NCI-H446 treated with DMSO at 0.1 percent for 48 hours (cell line): Measurements from ENCODE around the gene DCBLD1.
"Not testable (repeated sequence)": the region's sequence is repeated elsewhere in the genome, so short reads cannot be mapped to it uniquely, and the experiment has no call there.

Source experiments
- DNase-seq: peaks from one replicate; lab custom pipeline; 2025; lab: John Stamatoyannopoulos, UW

Gene DCBLD1

DNA sequence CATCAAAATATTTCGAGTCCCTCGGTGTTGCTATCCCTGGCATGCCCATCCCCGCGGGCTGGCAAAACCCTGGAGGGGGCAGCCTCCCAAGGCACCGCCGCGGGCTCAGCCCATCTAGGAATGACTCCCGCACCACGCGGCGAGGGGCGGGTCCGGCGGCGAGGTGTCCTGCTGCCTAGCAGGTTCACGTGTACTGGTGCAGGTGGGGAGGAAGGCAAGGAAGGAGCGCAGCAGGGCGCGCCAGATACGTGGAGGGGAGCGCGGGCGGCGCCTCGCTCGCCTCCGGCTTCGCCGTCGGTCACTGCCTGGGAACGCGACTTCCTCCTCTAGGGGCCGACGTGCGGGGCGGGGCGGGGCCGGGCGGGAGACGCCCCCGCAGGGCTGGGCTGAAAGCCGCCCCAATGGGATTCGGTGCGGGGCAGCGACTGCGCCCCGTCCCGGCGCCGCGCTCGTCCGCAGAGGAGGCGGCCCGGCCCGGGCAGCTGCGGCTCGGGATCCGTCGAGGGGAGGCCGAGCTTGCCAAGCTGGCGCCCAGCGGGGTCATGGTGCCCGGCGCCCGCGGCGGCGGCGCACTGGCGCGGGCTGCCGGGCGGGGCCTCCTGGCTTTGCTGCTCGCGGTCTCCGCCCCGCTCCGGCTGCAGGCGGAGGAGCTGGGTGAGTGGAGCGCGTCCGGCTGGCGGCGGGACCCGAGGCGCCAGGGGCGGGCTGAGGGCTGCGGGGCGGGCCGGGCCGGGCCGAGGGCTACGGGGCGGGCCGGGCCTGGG, at the start of gene DCBLD1:
Gene DCBLD1, plus strand, starts transcription at position 435 of the 764 bp plus-strand sequence. Its CDS starts 108 bp downstream, at position 543.
- peak; percentile 37 for DNase-seq

DNA sequence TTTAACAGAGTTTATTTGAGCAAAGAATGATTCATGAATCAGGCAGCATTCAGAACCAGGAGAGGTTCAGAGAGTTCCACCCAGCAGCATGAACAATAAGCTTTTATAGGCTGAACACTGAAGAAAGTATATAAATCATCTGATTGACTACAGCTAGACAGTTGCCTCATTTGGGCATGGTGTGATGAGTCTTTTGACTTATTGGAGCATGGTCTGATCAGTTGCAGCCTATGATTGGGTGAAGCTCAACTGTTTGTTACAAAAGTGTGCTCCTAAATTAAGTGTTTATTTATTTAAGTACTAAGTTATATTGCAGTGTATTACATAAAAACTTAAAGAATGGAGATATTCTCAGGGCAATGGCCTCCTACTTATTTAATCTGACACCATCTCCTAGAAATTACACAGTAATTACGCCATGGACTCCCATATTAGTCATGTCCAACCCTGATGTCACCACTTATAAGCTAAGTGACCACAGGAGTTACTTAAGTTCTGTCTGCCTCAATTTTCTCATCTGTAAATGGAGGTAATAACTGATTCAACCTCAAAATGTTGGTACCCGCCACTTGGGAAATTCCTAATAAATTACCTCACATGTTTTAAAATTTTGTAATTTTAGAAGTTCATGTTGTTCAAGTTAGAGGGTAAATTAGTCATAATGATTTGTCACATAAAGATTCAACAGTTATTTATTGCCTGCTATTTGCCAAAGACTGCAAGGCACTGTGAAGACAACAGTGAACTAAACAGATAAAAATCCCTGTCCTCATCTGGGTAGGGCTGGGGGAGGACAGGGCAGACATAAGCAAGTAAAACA, 41.6 kb upstream of the DCBLD1 start:
- no peak for DNase-seq

DNA sequence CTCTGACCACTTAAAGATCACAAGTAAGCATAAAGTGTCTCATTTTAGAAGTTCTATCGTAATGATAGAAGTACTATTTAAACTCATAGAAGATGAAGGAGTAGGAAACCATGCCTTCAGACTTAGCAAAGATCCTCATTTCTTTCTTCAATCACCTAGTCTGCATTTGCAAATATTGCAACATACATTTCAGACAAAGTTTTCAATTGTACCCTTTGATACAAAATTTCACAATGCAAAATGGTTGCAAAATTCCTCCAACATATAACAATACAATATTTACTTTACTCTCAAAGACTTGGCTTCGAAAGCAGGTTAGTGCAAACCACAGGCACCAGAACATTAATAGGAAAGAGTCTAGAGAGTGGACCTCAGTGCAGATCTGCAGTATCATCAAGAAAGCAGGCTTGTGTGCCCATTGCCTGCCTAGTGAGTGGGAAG, 40.6 kb upstream of the DCBLD1 start:
- DNase-seq = no peak

DNA sequence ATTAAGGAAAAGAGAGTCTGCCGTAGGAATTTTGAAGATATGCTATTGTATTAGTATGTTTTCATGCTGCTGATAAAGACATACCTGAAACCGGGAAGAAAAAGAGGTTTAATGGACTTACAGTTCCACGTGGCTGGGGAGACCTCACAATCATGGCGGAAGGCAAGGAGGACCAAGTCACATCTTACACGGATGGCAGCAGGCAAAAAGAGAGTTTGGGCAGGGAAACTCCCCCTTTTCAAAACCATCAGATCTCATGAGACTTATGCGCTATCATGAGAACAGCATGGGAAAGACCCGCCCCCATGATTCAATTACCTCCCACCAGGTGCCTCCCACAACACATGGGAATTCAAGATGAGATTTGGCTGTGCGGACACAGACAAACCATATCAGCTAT, 40.2 kb upstream of the DCBLD1 start:
- DNase-seq = not testable (repeated sequence)

DNA sequence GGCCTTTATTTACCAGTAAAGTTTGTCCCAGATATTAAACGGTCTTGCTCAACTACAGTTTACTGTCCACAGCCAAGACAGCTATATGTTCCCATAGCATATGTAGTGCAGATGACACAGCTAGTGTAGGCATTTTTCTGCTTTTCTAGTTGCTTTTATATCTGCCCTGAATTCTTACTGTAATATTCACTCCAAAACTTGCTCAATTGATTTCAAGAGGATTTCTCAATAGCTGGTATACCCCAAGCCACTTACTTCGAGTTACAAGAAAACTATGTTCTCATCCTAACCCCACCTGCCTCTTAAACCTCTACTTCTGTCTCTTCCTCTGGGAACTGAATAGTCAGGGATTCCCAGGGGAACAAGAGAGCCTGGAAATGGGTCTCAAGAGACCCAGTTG, 37.9 kb upstream of the DCBLD1 start:
- DNase-seq = no peak

DNA sequence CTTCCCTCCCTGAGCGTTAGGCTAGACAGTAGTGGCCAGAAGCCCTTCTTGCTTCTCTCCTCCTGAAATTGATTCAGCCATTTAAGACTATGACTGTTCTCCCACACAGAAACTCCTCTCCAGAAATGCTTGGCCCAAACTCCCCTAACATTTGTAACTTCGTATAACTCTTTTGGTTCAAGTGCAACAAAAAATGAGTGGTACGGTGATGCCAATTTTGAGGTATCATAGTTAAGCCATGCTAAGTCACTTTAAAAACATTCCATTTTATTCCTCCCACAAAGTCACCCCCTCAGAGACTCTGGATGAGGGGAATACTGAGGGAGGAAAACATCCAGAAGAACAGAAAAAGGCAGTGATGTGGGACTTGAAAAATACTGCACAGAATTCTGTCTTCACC, 35.6 kb upstream of the DCBLD1 start:
- DNase-seq = no peak

DNA sequence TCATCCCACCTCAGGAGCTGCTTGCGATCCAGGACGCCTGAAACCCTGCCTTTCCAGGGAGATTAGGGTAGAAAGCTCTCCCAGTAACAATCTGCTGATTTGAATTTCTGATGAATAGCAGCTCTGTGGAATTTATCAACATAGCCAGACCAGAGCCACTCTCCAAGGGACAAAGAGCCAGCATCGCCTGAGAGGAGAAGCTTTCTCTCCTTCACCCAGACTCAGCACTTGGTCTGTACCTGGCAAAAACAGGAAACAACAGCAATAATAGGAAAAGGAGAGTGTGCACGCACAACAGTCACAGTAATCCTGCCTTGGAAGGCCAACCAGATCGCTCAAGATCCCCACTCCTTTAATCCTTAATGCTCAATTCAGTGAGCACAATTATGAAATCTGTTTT, 34.5 kb upstream of the DCBLD1 start:
- DNase-seq = no peak

DNA sequence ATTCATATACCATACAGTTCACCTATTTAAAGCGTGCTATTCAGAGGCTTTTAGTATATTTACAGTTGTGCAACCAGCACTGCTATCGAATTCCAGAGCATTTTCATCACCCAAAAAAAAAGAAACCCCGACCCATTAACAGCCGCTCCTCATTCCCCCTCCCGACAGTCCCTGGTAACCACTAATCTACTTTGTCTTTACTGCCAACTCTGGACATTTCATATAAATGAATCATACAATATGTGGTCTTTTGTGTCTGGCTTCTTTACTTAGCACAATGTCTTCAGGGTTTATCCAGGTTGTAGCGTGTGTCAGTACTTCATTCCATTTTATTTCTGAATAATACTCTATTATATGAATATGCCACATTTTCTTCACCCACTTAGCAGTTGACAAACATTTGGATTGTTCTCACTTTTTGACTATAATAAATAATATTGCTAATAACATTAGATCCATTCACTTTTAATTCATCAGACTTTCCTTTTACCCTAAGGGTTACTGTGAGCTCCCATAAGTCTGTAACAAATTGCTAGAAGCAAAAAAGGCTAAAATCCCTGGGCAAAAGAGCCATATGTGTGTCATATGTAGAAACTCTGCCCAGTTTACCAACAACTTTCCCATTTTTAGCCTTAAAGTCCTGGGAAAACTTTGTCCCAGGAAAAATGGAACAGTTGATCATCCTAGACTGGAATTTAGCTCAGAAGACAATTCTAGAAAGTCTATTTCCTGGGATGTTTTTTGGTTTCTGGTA, 33.6 kb upstream of the DCBLD1 start:
- DNase-seq = no peak

DNA sequence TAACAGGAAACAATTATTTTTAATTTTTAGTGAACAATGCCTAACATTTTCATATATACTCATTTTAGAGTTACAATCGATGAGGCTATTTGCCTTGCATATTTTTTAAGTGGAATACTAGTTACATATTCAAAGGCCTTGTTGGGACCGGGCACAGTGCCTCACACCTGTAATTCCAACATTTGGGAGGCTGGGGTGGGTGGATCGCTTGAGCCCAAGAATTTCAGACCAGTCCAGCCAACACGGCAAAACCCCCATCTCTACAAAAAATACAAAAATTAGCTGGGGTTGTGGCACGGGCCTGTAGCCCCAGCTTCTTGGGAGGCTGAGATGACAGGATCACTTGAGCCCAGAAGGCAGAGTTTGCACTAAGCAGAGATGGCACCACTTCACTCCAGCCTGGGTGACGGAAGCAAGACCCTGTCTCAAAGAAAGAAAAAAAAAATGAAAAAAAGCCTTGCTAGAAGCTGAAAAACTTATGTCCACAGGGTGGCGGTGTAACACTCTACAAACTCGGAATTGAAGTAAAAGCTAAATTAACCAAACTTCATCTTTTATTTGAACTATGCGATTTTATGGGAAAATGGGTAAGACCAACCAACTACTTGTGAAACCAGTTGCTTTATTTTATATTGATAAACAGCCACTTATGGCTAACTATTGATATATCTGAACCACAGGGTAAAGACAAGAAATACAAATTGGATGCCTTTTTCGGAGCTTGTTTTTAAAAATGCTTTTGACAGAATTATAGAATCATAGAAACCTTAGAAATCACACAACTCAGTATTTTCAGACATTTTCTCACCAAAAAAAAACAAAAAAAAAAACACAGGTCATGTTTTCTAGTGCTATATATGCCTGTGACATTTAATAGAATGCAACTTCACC, 32.7 kb upstream of the DCBLD1 start:
- peak; percentile 37 for DNase-seq

DNA sequence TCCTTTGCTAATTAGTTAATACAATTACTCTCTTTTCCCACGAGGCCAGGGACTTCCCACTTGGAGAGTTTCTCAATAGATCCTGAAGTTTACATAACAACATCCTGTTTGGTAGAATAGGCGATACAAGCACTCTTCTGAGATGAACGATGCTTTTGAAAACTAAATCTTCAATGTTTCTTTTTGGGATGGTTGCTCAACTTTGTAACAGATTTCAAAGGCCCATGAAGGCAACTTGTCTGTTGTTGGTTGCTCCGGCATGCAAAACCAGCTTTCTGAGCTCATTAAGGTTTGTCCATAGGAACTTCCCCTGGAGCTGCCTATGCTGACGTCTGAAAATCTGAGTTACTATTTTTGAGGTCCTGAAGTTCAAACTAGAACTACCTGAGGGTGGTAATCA, 30.8 kb upstream of the DCBLD1 start:
- DNase-seq = no peak

DNA sequence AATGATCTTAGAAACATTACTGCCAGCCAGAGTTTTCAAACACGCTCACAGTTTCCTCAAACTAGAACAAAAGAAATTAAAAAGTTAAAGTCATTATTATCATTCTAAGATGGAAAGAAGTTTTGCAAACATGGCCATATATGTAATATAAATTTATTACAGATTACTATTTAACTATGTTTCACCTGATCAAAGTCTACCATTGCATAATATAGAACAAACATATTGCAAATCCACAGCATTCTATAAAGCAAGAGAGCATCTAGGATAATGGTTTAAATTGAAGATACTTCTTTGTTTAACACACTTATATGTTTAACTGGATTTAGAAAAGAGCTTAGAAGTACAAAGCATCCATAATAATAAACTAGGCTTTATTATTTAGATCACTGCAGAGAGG, 26.2 kb upstream of the DCBLD1 start:
- no peak for DNase-seq

DNA sequence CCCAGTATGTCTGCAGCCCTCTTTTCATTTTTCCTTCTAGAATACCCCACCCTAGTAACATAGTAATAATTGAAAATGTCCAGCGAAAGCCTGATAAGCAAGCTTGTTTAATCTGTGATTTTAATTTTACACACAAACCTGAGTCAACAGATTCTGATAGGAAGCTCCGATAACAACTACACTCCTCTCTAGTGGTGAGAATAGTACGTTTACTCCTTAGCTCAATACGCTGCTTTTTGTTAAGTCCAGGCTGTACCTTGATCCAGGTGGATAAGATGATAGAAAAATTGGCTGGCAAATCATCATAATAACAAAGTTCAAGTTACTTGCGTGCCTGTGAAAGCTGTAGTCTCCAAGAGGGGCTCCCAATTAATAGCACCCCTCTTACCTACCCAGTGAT, 25.5 kb upstream of the DCBLD1 start:
- DNase-seq = no peak

DNA sequence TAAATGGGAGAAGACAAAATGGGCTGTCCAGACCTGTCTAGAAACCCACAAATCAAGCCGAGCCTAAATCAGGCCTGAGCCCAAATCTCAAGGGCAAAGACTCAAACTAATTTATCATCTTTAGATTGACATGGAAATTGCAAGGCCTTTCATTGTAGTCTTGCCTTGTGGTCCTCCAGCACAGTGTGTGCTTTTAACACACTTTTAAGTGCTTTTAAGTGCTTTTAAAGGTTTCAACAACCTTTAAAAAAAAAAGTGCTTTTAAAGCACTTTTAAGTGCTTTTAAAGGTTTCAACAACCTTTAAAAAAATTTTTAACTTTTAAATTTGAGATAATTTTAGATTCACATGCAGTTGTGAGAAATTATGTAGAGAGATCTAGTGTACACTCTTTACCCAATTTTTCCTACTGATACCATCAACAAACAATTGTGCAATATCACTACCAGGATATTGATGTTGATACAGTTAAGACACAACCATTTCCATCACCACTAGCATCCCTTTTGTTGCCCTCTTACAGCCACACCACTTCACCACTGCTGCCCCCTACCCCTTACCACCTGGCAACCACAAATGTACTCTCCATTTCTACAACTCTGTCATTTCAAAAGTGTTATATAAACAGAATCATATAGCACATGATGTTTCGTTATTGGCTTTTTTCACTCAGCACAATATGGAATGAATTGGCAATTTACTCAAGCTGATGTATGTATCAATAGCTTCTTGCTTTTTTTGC, 23.1 kb upstream of the DCBLD1 start:
- DNase-seq = no peak

DNA sequence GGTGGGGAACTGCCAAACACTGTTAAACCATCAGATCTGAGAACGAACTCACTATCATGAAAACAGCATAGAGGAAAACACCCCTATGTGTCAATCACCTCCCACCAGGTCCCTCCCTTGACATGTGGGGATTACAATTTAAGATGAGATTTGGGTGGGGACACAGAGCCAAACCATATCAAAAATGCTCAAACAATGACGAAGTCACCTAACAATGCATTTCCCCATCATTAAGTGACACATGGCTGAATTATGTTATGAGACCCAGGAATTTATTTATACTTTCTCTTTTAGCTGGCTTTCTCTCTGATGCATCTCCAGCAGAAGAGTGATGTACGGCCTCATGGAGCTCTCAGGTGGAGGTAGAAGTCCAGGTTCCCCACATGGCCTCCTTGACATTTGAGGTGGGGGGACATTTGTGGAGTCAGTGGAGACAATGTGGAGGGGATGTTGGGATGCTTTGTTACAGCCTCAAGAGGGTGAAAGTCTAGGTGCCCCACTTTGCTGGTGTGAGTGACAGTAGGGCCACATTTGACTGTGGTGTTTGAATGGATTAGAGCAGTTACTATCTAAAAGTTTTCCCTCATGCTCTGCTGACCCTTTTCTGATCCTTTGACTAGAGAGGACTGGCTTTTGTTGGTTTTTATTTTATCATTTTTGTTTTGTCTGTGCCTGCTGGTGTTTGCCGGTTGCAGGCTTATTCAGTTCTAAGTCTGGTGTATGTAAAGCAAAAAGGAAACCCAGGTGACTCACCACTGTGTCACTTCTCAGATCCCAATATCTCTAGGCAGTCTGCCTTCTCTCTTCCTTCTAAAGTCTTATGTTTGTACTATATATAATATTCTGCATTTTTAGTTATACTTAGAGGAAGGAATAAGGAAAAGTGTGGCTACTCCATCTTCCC, 18.5 kb upstream of the DCBLD1 start:
- no peak for DNase-seq

DNA sequence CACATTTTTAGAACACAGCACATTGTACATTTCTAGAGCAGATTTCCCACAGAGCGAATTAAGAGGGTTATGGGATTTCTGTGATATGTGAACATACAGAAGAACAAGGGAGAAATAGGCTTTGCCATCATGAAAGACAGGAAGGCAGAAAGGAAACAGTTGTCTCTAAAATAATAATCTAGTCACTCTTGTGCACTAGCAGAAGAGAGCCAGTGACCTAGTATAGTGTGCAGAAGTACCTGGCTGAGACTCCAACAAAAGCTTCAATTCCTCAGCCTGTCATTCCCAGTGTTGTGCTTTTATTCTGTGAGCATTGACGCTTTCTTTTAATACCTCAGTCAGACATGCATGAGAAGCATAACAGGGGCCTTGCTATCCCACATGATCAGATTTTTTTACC, 17.8 kb upstream of the DCBLD1 start:
- DNase-seq = no peak

DNA sequence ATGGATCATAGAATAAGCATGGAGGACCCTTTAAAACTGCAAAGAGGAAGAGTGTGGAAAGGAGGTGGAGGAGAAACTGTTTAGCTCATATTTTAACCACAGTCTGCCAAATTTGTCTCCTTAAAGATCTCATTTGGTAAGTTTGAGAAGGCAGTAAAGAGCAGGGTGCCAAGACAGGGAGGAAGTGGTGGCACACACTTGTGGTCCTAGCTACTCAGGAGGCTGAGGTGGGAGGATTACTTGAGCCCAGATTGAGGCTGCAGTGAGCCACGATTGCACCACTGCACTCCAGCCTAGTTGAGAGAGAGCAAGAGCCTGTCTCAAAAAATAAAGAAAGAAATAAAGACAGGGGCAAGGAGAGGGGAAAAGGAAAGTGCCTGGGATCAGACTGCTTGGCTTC, 16.8 kb upstream of the DCBLD1 start:
- no peak for DNase-seq

DNA sequence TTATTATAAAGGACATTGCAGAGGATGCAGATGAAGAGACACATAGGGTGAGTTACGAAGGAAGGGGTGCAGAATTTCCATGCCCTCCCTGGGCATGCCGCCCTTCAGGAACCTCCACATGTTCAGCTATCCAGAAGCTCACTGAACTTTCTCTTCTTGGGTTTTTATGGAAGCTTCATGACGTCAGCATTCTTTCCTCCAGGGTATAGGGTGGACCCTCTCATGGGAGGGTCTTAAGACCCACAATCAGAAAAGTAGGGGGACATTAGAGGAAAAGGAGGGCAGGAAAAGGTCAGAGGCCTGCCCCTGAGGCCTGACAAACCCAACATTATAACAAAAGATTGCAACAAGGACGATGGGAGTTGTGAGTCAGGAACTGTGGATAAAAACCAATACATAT, 14.6 kb upstream of the DCBLD1 start:
- no peak for DNase-seq

DNA sequence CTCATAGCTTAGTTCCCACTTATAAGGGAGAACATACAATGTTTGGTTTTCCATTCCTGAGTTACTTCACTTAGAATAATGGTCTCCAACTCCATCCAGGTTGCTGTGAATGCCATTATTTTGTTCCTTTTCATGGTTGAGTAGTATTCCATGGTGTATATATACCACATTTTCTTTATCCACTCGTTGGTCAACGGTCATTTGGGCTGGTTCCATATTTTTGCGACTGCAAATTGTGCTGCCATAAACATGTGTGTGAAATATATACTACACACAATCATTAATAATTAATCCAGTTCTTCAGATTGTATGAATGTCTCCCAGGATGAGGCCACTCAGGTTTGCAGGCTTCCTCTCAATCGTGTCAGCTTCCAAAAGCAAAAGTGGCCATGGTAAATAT, 13.9 kb upstream of the DCBLD1 start:
- DNase-seq = not testable (repeated sequence)

DNA sequence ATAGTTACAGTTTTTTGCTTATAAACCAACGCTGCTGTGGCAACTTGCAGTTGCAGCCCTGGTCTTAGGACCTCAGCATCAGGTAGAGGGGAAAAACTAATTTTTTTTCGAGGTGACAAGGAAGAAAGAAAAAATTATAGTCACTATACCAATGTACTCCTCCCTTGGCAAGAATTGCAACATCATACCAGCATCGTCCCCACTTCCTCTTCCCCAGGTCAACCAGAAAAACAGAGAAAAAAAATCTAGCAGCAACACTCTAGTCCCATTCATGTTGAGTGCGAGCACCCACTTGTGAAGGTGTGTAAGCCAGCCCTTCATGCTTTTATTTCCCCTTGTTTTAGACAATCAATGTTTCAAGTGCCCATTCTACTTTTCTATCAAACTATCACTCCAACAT, 13.1 kb upstream of the DCBLD1 start:
- no peak for DNase-seq

DNA sequence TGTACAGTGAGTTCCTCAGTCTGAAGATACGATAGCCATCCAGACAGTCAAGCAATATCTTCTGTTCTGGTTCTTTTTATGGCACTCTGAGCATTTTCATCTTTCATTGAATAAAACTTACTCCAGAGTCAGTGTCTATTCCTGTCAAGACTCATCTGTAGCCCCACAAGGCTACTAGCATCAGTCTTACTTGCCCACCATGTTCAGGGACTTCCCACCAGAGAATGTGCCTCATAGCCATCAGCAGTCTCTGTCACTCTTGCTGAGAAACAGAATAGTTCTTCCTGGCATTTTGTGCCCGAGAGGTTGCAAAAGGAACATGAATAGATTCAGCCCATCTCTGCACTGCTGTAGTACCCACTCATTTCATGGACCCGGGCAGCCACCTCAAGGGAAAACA, 12.7 kb upstream of the DCBLD1 start:
- DNase-seq = no peak
